CD4-positive, alpha-beta memory T cell (primary cell): ENCODE results near the gene WASF3. TPM values are rescaled to one million over a fixed set of nuclear protein-coding genes. Genes with fewer than 3 reads are reported as not detected.

ENCODE experiments used
- CTCF ChIA-PET: fragments of 350-600 bp; sonication (Branson Sonifier 250); formaldehyde crosslinking; loops from one replicate; lab custom pipeline; 2021; ENCODE audit warnings: inconsistent platforms; ENCODE audit not compliant: partially characterized antibody; lab: Charles Lee
- POLR2A ChIA-PET: fragments of 350-600 bp; sonication (Branson Sonifier 250); formaldehyde crosslinking; loops from one replicate; lab custom pipeline; 2021; ENCODE audit not compliant: partially characterized antibody; lab: Charles Lee
- DNase-seq, 5 donors: peaks; one replicate each; pipeline versions ENCODE4 v3.0.0 to v3.0.0-alpha.2; 2020 to 2022; ENCODE audit warnings: mixed read lengths in 1 of 5
- H3K27ac ChIP-seq: one replicate; pipeline ENCODE4 v1.7.0; 2013; ENCODE audit warnings: low read depth, low read length
- H3K27me3 ChIP-seq: 2 replicates; pipeline ENCODE4 v1.7.0; 2013; ENCODE audit warnings: mild to moderate bottlenecking, low read length, moderate library complexity; ENCODE audit not compliant: insufficient read depth
- H3K36me3 ChIP-seq: 2 replicates; pipeline ENCODE4 v1.7.0; 2013; ENCODE audit warnings: mild to moderate bottlenecking, low read length, moderate library complexity; ENCODE audit not compliant: insufficient read depth
- H3K4me1 ChIP-seq: 2 replicates; pipeline ENCODE4 v1.7.0; 2013; ENCODE audit warnings: mild to moderate bottlenecking, low read length, moderate library complexity; ENCODE audit not compliant: insufficient read depth
- H3K4me3 ChIP-seq, 2 donors: one replicate each; pipeline ENCODE4 v1.7.0; 2013; ENCODE audit warnings: low read length in 2 of 2, mild to moderate bottlenecking in 1 of 2
- H3K9me3 ChIP-seq, 2 donors: one replicate each; pipeline ENCODE4 v1.7.0; 2013; ENCODE audit warnings: low read length in 2 of 2, control low read depth in 1 of 2; ENCODE audit not compliant: control insufficient read depth in 1 of 2
- H3K27ac Mint-ChIP-seq, 7 donors: one replicate each; pipeline ENCODE4 v1.8.0; 2020 to 2021; ENCODE audit warnings: mixed read lengths in 7 of 7, mild to moderate bottlenecking in 6 of 7, inconsistent platforms in 3 of 7, moderate library complexity in 3 of 7
- H3K27me3 Mint-ChIP-seq, 2 donors: one replicate each; pipeline ENCODE4 v1.8.0; 2020 to 2021; ENCODE audit warnings: mixed read lengths in 2 of 2
- H3K36me3 Mint-ChIP-seq, 2 donors: one replicate each; pipeline ENCODE4 v1.8.0; 2020 to 2021; ENCODE audit warnings: mixed read lengths in 2 of 2, inconsistent platforms in 1 of 2, mild to moderate bottlenecking in 1 of 2
- H3K4me1 Mint-ChIP-seq, 4 donors: one replicate each; pipeline ENCODE4 v1.8.0; 2020 to 2021; ENCODE audit warnings: mixed read lengths in 4 of 4, mild to moderate bottlenecking in 1 of 4
- H3K4me3 Mint-ChIP-seq, 8 donors: one replicate each; pipeline ENCODE4 v1.8.0; 2020 to 2021; ENCODE audit warnings: mixed read lengths in 8 of 8, mild to moderate bottlenecking in 7 of 8, moderate library complexity in 6 of 8, inconsistent platforms in 3 of 8
- H3K9me3 Mint-ChIP-seq, 8 donors: one replicate each; pipeline ENCODE4 v1.8.0; 2020 to 2021; ENCODE audit warnings: mixed read lengths in 8 of 8, mild to moderate bottlenecking in 5 of 8, inconsistent platforms in 3 of 8, moderate library complexity in 1 of 8
- intact Hi-C: fragments of 100-400 bp; cut with micrococcal nuclease; formaldehyde crosslinking; loops from one replicate; pipeline ENCODE4 v1.15.1; 2023
- polyA plus RNA-seq, 2 donors: library from polyadenylated mRNA; unstranded; fragments of 300-500 nt; fragmentation: Illumina TruSeq; gene quantifications; one replicate each; pipeline ENCODE4 v1.2.3, GENCODE V29; 2021
- total RNA-seq, 2 experiments: library from RNA; stranded (reverse); gene quantifications; one replicate each; pipeline ENCODE4 v1.2.3, GENCODE V29; 2021

Gene WASF3
- total and polyA plus RNA-seq, 4 experiments from 2014 or later, result not detected

- Mint-ChIP-seq H3K27ac (no peak overlapping the region), H3K27me3 (peaks cover 36 to 41% of the 10 kb centered on the region in 2 donors), H3K4me1 (peaks cover 7 to 17% (median 13%) of the 10 kb centered on the region in 4 donors), H3K4me3 (peak overlapping the region in 6 of 8 donors; percentile 0 to 81 (median 50)), H3K36me3 (no peaks in the 10 kb centered on the region), H3K9me3 (peaks cover 0 to 7% (median 0%) of the 10 kb centered on the region in 8 donors)
- ChIA-PET CTCF (no interaction called here), POLR2A (no interaction called here)
- H3K4me1 ChIP-seq, result peaks cover 9% of the 10 kb centered on the region
- no peaks in the 10 kb centered on the region for H3K9me3 ChIP-seq
- no peak for DNase-seq
- H3K4me3 ChIP-seq, result no peak overlapping the region
- peaks cover 22% of the 10 kb centered on the region for H3K27me3 ChIP-seq
- no peaks in the 10 kb centered on the region for H3K36me3 ChIP-seq
- no peak overlapping the region for H3K27ac ChIP-seq
- intact Hi-C loops, result no loop called here
These were observed 1.5 kb downstream of the WASF3 start for GRCh38 chr13:26558987-26559386.

DNA sequence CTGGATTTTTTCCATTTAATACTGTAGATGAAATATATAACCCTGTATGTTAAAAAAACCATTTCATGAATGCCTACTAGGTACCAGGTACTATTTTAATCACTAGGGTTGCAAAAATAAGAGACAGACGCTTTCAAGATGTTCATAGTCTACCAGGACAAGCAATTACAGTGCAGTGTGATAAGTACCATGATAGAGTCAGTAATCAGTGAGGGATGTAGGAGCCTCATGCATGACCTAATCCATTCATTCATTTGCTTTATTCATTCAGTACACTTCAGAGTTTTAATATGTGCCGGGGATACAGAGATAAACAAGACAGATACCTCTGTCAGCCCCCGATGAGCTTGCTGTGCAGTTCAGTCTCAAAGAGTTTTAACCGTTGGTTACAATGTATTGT lies 3.0 kb downstream of the WASF3 start:
- Histone ChIP-seq H3K4me1 (peaks cover 9% of the 10 kb centered on the region), H3K27ac (no peak overlapping the region), H3K9me3 (no peaks in the 10 kb centered on the region), H3K4me3 (no peak overlapping the region), H3K36me3 (no peaks in the 10 kb centered on the region), H3K27me3 (peaks cover 22% of the 10 kb centered on the region)
- Mint-ChIP-seq H3K9me3 (peaks cover 0 to 4% (median 0%) of the 10 kb centered on the region in 8 donors), H3K4me1 (peaks cover 7 to 17% (median 13%) of the 10 kb centered on the region in 4 donors), H3K27ac (no peak overlapping the region), H3K27me3 (peaks cover 34 to 36% of the 10 kb centered on the region in 2 donors), H3K36me3 (no peaks in the 10 kb centered on the region), H3K4me3 (no peak overlapping the region)
- ChIA-PET CTCF (no interaction called here), POLR2A (no interaction called here)
- no peak for DNase-seq
- intact Hi-C loops, result no loop called here

DNA sequence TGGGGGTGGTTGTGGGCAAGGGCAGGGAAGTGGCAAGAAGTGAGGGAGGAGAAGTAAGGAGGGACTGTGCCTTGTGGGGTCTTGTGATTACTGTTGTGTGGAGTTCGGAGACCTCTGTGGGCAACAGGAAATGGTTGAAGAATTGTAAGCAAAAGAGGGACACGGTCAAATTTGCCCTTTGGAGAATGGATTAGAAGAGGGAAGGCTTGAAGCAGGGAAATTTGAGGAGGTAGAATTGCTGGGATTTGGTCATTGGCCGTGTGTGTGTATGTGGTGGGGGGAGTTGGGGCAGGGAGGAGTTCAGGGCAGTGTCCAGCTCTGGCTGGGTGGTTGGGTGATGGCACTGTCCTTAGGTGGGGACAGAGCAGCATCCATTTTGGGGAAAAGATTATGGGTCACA lies 3.6 kb downstream of the WASF3 start:
- H3K27me3 ChIP-seq, result peaks cover 22% of the 10 kb centered on the region
- no peak for DNase-seq

GRCh38 chr13:26561651-26562511 lies 4.4 kb downstream of the WASF3 start:
- Mint-ChIP-seq H3K4me3 (no peak overlapping the region), H3K4me1 (peaks cover 7 to 15% (median 12%) of the 10 kb centered on the region in 4 donors), H3K27ac (no peak overlapping the region), H3K9me3 (peaks cover 0 to 4% (median 0%) of the 10 kb centered on the region in 8 donors), H3K36me3 (no peaks in the 10 kb centered on the region), H3K27me3 (peaks cover 25 to 29% of the 10 kb centered on the region in 2 donors)
- no peak overlapping the region for H3K4me3 ChIP-seq
- no peak for DNase-seq
- H3K27me3 ChIP-seq, result peaks cover 22% of the 10 kb centered on the region
- intact Hi-C loops, result no loop called here
- POLR2A ChIA-PET, result no interaction called here
- CTCF ChIA-PET, result no interaction called here
- H3K27ac ChIP-seq, result no peak overlapping the region
- H3K4me1 ChIP-seq, result peaks cover 9% of the 10 kb centered on the region
- no peaks in the 10 kb centered on the region for H3K36me3 ChIP-seq
- H3K9me3 ChIP-seq, result no peaks in the 10 kb centered on the region

More for the DNA sequence above, 3.6 kb downstream of the WASF3 start:
- H3K36me3 Mint-ChIP-seq, result no peaks in the 10 kb centered on the region
- H3K27ac Mint-ChIP-seq, result no peak overlapping the region
- Histone ChIP-seq H3K4me3 (no peak overlapping the region), H3K36me3 (no peaks in the 10 kb centered on the region), H3K4me1 (peaks cover 9% of the 10 kb centered on the region), H3K27ac (no peak overlapping the region), H3K9me3 (no peaks in the 10 kb centered on the region)
- CTCF ChIA-PET, result no interaction called here
- H3K9me3 Mint-ChIP-seq, result peaks cover 0 to 4% (median 0%) of the 10 kb centered on the region in 8 donors
- peaks cover 29 to 30% of the 10 kb centered on the region in 2 donors for H3K27me3 Mint-ChIP-seq
- POLR2A ChIA-PET, result no interaction called here
- intact Hi-C loops, result no loop called here
- H3K4me1 Mint-ChIP-seq, result peaks cover 7 to 17% (median 13%) of the 10 kb centered on the region in 4 donors
- no peak overlapping the region for H3K4me3 Mint-ChIP-seq

GRCh38 chr13:26562512-26562890 lies 5.0 kb downstream of the WASF3 start:
- intact Hi-C loops, result no loop called here
- Mint-ChIP-seq H3K9me3 (peaks cover 0 to 4% (median 0%) of the 10 kb centered on the region in 8 donors), H3K36me3 (no peaks in the 10 kb centered on the region), H3K4me1 (peaks cover 7 to 10% (median 9%) of the 10 kb centered on the region in 4 donors), H3K4me3 (no peak overlapping the region), H3K27me3 (peaks cover 22 to 28% of the 10 kb centered on the region in 2 donors), H3K27ac (no peak overlapping the region)
- no peak for DNase-seq
- POLR2A ChIA-PET, result no interaction called here
- H3K9me3 ChIP-seq, result no peaks in the 10 kb centered on the region
- peaks cover 9% of the 10 kb centered on the region for H3K4me1 ChIP-seq
- peaks cover 22% of the 10 kb centered on the region for H3K27me3 ChIP-seq
- CTCF ChIA-PET, result no interaction called here
- no peak overlapping the region for H3K4me3 ChIP-seq
- no peak overlapping the region for H3K27ac ChIP-seq
- H3K36me3 ChIP-seq, result no peaks in the 10 kb centered on the region

GRCh38 chr13:26563713-26564112 lies 6.2 kb downstream of the WASF3 start:
- no peaks in the 10 kb centered on the region for H3K9me3 ChIP-seq
- peaks cover 23 to 32% of the 10 kb centered on the region in 2 donors for H3K27me3 Mint-ChIP-seq
- H3K4me3 ChIP-seq, result no peak overlapping the region
- no peak for DNase-seq
- peaks cover 3% of the 10 kb centered on the region for H3K4me1 ChIP-seq
- intact Hi-C loops, result no loop called here
- CTCF ChIA-PET, result no interaction called here
- no peak overlapping the region for H3K4me3 Mint-ChIP-seq
- no peak overlapping the region for H3K27ac ChIP-seq
- peaks cover 4 to 7% (median 5%) of the 10 kb centered on the region in 4 donors for H3K4me1 Mint-ChIP-seq
- no peaks in the 10 kb centered on the region for H3K36me3 Mint-ChIP-seq
- H3K36me3 ChIP-seq, result no peaks in the 10 kb centered on the region
- no peak overlapping the region for H3K27ac Mint-ChIP-seq
- POLR2A ChIA-PET, result no interaction called here
- H3K27me3 ChIP-seq, result peaks cover 20% of the 10 kb centered on the region
- peaks cover 0 to 4% (median 0%) of the 10 kb centered on the region in 8 donors for H3K9me3 Mint-ChIP-seq

GRCh38 chr13:26568132-26568815 lies 10.8 kb downstream of the WASF3 start:
- no peak for DNase-seq
- Mint-ChIP-seq H3K27me3 (peaks cover 10 to 22% of the 10 kb centered on the region in 2 donors), H3K36me3 (no peaks in the 10 kb centered on the region), H3K4me3 (no peak overlapping the region), H3K4me1 (no peaks in the 10 kb centered on the region), H3K27ac (no peak overlapping the region), H3K9me3 (peaks cover 0 to 2% (median 0%) of the 10 kb centered on the region in 8 donors)
- no peak overlapping the region for H3K4me3 ChIP-seq
- no peaks in the 10 kb centered on the region for H3K9me3 ChIP-seq
- ChIA-PET CTCF (no interaction called here), POLR2A (no interaction called here)
- no peak overlapping the region for H3K27ac ChIP-seq
- H3K36me3 ChIP-seq, result no peaks in the 10 kb centered on the region
- H3K27me3 ChIP-seq, result no peaks in the 10 kb centered on the region
- intact Hi-C loops, result no loop called here
- H3K4me1 ChIP-seq, result no peaks in the 10 kb centered on the region
